HG02642 (cell line): Measurements from ENCODE around the gene PRKG2.

Experiments used
- ATAC-seq: cut with Tn5 transposase; IDR thresholded peaks from one replicate; pipeline ENCODE4 v1.9.1; 2021; ENCODE audit warnings: mild to moderate bottlenecking; ENCODE audit not compliant: unreplicated experiment, poor library complexity

Gene PRKG2

DNA sequence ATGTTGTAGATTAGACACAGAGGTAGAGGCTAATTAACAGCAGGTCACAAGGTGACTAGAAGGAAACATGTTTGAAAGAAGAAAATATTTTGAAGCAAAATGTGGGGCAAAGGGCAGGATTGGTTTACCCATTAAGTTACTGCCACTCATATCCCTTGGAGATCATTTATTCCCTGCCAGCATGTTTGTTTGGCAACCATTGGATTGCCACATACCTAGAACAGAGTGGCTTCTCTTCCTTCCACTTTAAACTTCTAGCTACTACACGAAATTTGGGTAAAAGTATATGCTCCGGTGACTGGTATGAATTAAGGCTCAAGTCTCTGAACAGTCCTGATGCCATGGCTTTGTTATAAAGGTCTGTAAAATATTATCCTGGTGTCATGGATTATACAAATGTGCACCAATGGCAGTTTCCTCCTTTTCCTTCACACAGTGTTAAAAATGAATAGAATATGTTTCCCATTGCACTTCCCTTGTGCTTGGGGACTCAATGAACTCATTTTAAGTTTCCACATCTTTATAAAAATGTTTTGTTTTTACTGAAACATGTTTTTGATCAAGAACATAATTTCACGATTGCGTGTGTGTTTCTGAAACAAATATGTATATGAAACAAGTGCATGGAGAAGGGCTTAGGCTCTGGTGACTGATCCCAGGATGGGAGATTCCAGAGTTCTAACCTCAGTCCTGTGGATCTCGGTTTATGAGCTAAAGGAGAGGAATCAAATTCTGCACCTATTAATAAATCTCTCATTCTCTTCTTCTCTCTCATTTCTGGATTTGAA is 172.2 kb downstream of the PRKG2 start:
- no peak for ATAC-seq

DNA sequence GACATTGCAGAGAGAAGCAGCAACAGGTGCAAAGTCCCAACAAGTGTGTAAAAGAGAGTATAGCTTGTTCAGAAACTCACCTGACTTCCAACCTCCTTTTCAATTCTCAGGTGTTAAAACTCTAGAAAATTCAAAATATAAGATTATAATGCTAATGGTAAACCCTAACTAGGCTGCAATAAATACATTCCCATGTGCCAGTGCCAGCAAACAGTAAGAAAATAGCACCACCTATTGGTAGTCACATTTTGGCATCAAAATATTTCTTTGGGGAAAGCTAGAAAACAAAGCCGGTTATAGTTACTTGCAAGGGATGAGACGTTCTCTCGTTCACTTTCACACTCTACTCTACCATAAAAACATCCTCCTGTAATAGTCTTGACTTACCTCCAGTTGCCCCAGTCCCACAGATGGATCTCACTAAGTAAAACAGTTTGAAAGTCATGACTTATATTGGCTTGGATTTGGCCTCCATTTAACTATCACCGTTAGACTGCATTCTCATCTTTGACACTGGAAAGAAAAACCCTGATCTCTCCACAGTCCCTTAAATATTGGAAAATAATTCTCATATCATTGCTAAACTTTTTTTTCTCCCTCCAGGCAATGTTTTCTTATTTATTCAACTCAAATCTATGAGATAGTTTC is 174.9 kb downstream of the PRKG2 start:
- no peak for ATAC-seq

DNA sequence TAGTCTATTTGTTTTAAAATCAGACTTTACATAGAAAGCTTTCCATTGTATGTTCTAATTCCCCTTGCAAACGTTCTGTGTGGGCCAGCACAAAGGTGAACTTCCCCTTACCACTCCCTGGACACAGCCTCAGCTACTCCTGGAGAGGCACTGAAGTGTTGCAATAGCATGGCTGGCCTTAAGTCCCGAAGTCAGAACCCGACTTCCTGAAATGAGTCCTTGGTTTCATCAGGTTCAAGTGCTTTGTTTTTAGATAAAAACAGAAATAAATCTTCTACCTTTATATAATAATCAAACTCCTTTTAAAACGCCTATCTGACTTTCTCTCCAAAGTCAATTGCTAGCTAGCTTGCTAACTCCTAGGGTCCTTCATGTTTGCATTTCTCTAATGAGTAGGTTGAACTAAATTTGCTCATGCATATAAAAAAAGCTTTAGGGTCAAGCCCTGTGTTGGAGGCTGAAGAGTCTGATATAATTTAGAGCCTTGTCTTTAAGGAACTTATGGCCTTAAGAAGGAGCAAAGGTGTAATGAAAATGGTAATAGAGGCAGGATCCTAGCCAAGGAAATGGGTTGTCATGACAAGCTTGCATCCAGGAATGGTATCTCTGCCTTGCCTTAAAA is 175.6 kb downstream of the PRKG2 start:
- ATAC-seq: no peak

DNA sequence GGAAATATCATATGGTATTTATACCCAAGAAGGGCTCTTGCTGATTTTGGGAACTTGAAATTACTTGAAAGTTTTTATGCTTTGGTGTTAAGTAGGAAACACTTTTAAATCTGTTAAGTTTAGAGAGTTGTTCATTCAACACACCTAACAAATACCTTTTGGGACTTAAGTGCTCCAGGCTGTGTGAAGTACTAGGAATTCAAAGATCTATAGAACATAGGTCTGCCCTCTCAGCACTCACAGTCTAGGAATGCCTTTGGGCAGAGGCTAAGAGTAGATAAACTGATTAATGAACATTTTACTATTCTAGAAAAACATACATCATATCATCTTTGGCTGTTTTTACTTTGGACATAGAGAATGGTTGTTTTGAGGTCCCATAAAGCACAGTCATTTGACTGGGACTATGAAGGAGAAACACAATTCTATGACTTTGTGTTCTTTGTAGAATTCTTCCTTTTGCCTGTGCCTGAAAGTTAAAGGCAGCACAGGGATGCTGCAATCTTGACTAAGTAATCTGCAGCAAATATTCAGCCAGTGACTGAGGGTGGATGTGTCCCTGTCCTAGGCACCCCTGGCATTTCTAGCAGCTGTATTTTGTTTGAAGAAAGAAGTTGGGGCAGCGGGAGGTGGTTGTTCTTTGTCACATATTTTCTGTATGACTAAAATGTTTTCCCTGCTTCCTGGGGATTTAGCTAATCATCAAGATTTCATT is 176.2 kb downstream of the PRKG2 start:
- no peak for ATAC-seq
